H9 (cell line): ENCODE results near the gene ARHGEF12. TPM values are rescaled to one million over a fixed set of nuclear protein-coding genes. Genes with fewer than 3 reads are reported as not detected.
A peak's percentile ranks its signal among the peaks of the same experiment; 100 is the strongest.

Experiments
- DNase-seq: peaks from one replicate; pipeline ENCODE4 v3.0.0-alpha.2; 2017
- H2AFZ ChIP-seq: one replicate; pipeline ENCODE4 v1.6.1; 2013; ENCODE audit warnings: mild to moderate bottlenecking, low read length, control low read depth, moderate library complexity
- H2AK5ac ChIP-seq: 2 replicates; pipeline ENCODE4 v1.6.1; 2013; ENCODE audit warnings: low read length, control low read depth, mixed read lengths; ENCODE audit not compliant: insufficient read length
- H2BK120ac ChIP-seq: one replicate; pipeline ENCODE4 v1.6.1; 2013; ENCODE audit warnings: low read depth, mild to moderate bottlenecking, low read length, control low read depth, inconsistent platforms; ENCODE audit not compliant: poor library complexity, severe bottlenecking
- H2BK12ac ChIP-seq: 2 replicates; pipeline ENCODE4 v1.6.1; 2013; ENCODE audit warnings: low read length, control low read depth, mixed read lengths, low read depth; ENCODE audit not compliant: insufficient read length
- H2BK15ac ChIP-seq: 2 replicates; pipeline ENCODE4 v1.6.1; 2013; ENCODE audit warnings: low read depth, low read length, control low read depth
- H2BK20ac ChIP-seq: one replicate; pipeline ENCODE4 v1.6.1; 2013; ENCODE audit warnings: low read depth, mild to moderate bottlenecking, low read length, control low read depth, inconsistent platforms; ENCODE audit not compliant: poor library complexity, severe bottlenecking
- H2BK5ac ChIP-seq: 2 replicates; pipeline ENCODE4 v1.6.1; 2013; ENCODE audit warnings: low read length, control low read depth, mixed read lengths; ENCODE audit not compliant: insufficient read length
- H3K14ac ChIP-seq: 2 replicates; pipeline ENCODE4 v1.6.1; 2013; ENCODE audit warnings: low read length, control low read depth; ENCODE audit not compliant: insufficient read depth
- H3K18ac ChIP-seq: 2 replicates; pipeline ENCODE4 v1.6.1; 2013; ENCODE audit warnings: low read depth, mild to moderate bottlenecking, mixed read lengths, low read length, control low read depth; ENCODE audit not compliant: insufficient read length
- H3K23ac ChIP-seq: 2 replicates; pipeline ENCODE4 v1.6.1; 2013; ENCODE audit warnings: low read length, control low read depth, mixed read lengths, low read depth; ENCODE audit not compliant: insufficient read length
- H3K23me2 ChIP-seq: 2 replicates; pipeline ENCODE4 v1.6.1; 2013; ENCODE audit warnings: low read depth, mild to moderate bottlenecking, mixed read lengths, low read length, control low read depth; ENCODE audit not compliant: insufficient read length, poor library complexity, severe bottlenecking
- H3K27ac ChIP-seq: 2 replicates; pipeline ENCODE4 v1.5.1; 2013; ENCODE audit warnings: low read length, control low read depth, mixed read lengths, low read depth; ENCODE audit not compliant: insufficient read length
- H3K27me3 ChIP-seq: 2 replicates; pipeline ENCODE4 v1.6.1; 2013; ENCODE audit warnings: low read length, control low read depth, inconsistent platforms; ENCODE audit not compliant: insufficient read depth
- H3K4ac ChIP-seq: 2 replicates; pipeline ENCODE4 v1.6.1; 2013; ENCODE audit warnings: low read depth, mild to moderate bottlenecking, control low read depth, inconsistent platforms, low read length, moderate library complexity
- H3K4me1 ChIP-seq: 2 replicates; pipeline ENCODE4 v1.6.1; 2013; ENCODE audit warnings: low read length, control low read depth, inconsistent platforms; ENCODE audit not compliant: insufficient read depth
- H3K4me2 ChIP-seq: 2 replicates; pipeline ENCODE4 v1.6.1; 2013; ENCODE audit warnings: low read length, control low read depth, mixed read lengths; ENCODE audit not compliant: insufficient read length, insufficient read depth
- H3K56ac ChIP-seq: 2 replicates; pipeline ENCODE4 v1.6.1; 2013; ENCODE audit warnings: low read depth, mild to moderate bottlenecking, mixed read lengths, low read length, control low read depth; ENCODE audit not compliant: insufficient read length
- H3K79me1 ChIP-seq: 2 replicates; pipeline ENCODE4 v1.6.1; 2013; ENCODE audit warnings: low read depth, mild to moderate bottlenecking, moderate library complexity, low read length, control low read depth, inconsistent platforms; ENCODE audit not compliant: insufficient read depth, poor library complexity, severe bottlenecking
- H3K79me2 ChIP-seq: 2 replicates; pipeline ENCODE4 v1.6.1; 2013; ENCODE audit warnings: low read length, control low read depth, inconsistent platforms; ENCODE audit not compliant: insufficient read depth
- H3K9ac ChIP-seq: 2 replicates; pipeline ENCODE4 v1.6.1; 2013; ENCODE audit warnings: low read length, control low read depth, mixed read lengths; ENCODE audit not compliant: insufficient read length; ENCODE audit errors: extremely low read depth
- H3K9me3 ChIP-seq: one replicate; pipeline ENCODE4 v1.6.1; 2013; ENCODE audit warnings: low read depth, low read length, inconsistent platforms; ENCODE audit not compliant: control insufficient read depth
- H3T11ph ChIP-seq: one replicate; pipeline ENCODE4 v1.6.1; 2013; ENCODE audit warnings: mild to moderate bottlenecking, low read length, control low read depth, inconsistent platforms
- H4K20me1 ChIP-seq: one replicate; pipeline ENCODE4 v1.6.1; 2013; ENCODE audit not compliant: control insufficient read depth, insufficient read length, insufficient read depth
- H4K5ac ChIP-seq: 2 replicates; pipeline ENCODE4 v1.6.1; 2013; ENCODE audit warnings: low read depth, mild to moderate bottlenecking, mixed read lengths, low read length, control low read depth; ENCODE audit not compliant: insufficient read length
- H4K8ac ChIP-seq: replicated peaks from 2 replicates; pipeline ENCODE4 v1.6.1; 2013; ENCODE audit warnings: low read length, control low read depth, mixed read lengths, low read depth; ENCODE audit not compliant: insufficient read length
- H4K91ac ChIP-seq: 2 replicates; pipeline ENCODE4 v1.6.1; 2013; ENCODE audit warnings: low read depth, mild to moderate bottlenecking, moderate library complexity, mixed read lengths, low read length, control low read depth; ENCODE audit not compliant: insufficient read length
- H3K27ac Mint-ChIP-seq, 3 experiments: 2 replicates in 2 of 3; 3 replicates in 1 of 3; pipeline ENCODE4 v1.8.0; 2020 to 2021; ENCODE audit warnings: mixed read lengths in 3 of 3, mild to moderate bottlenecking in 1 of 3, moderate library complexity in 1 of 3
- H3K27me3 Mint-ChIP-seq: 2 replicates; pipeline ENCODE4 v1.8.0; 2021; ENCODE audit warnings: low read depth, mild to moderate bottlenecking, moderate library complexity, mixed read lengths
- H3K36me3 Mint-ChIP-seq, 3 experiments: 2 replicates in 2 of 3; 3 replicates in 1 of 3; pipeline ENCODE4 v1.8.0; 2020 to 2021; ENCODE audit warnings: low read depth in 3 of 3, mixed read lengths in 3 of 3; ENCODE audit not compliant: insufficient read depth in 1 of 3
- H3K4me1 Mint-ChIP-seq, 2 experiments: 2 replicates each; pipeline ENCODE4 v1.8.0; 2020; ENCODE audit warnings: mixed read lengths in 2 of 2
- H3K4me3 Mint-ChIP-seq, 2 experiments: 2 replicates in 1 of 2; 3 replicates in 1 of 2; pipeline ENCODE4 v1.8.0; 2020 to 2021; ENCODE audit warnings: mild to moderate bottlenecking in 2 of 2, mixed read lengths in 2 of 2, moderate library complexity in 1 of 2
- H3K9me3 Mint-ChIP-seq, 2 experiments: 2 replicates in 1 of 2; 3 replicates in 1 of 2; pipeline ENCODE4 v1.8.0; 2020; ENCODE audit warnings: mild to moderate bottlenecking in 2 of 2, mixed read lengths in 2 of 2, moderate library complexity in 1 of 2
- CTCF ChIP-seq: fragments of 200-600 bp; sonication (generic); conservative IDR thresholded peaks from 3 replicates; pipeline ENCODE4 v1.8.0; 2021; ENCODE audit warnings: antibody characterized with exemption, mild to moderate bottlenecking
- WGBS: extraction: QIAGEN DNeasy Blood & Tissue Kit; methylation state at CpG from one replicate; pipeline ENCODE4 v1.1.7; 2013; ENCODE audit warnings: missing lambda C conversion rate, low lambda C conversion rate, mixed read lengths; ENCODE audit not compliant: insufficient read length; ENCODE audit errors: extremely low coverage; 5-methylcytosine and 5-hydroxymethylcytosine counted together
- total RNA-seq: library from RNA; stranded (reverse); gene quantifications from 2 replicates; pipeline ENCODE4 v1.2.1, GENCODE V29; 2021

Gene ARHGEF12
- total RNA-seq, 1 experiment from 2014 or later: 27.0 TPM

GRCh38 chr11:120500414-120501071 is 164.3 kb downstream of the ARHGEF12 start:
- Histone ChIP-seq H3K4ac (no peak overlapping the region), H4K8ac (no peak overlapping the region), H3K23me2 (no peaks in the 10 kb centered on the region), H2BK120ac (no peak overlapping the region), H3K56ac (no peak overlapping the region), H4K5ac (no peak overlapping the region), H3K4me2 (no peak overlapping the region), H3K14ac (no peak overlapping the region), H2BK15ac (no peak overlapping the region), H2AK5ac (no peak overlapping the region), H3K9ac (no peak overlapping the region), H2BK12ac (no peak overlapping the region), H3K79me2 (no peaks in the 10 kb centered on the region), H3K27me3 (no peaks in the 10 kb centered on the region), H3K23ac (no peak overlapping the region), H3K4me1 (peaks cover 11% of the 10 kb centered on the region), H2AFZ (no peak overlapping the region), H2BK20ac (no peak overlapping the region), H2BK5ac (no peak overlapping the region), H4K20me1 (no peaks in the 10 kb centered on the region), H3K79me1 (no peaks in the 10 kb centered on the region), H3K27ac (no peak overlapping the region), H3K18ac (no peak overlapping the region), H3K9me3 (no peaks in the 10 kb centered on the region), H3T11ph (no peak overlapping the region), H4K91ac (no peak overlapping the region)
- H3K27me3 Mint-ChIP-seq: no peaks in the 10 kb centered on the region
- peak overlapping the region; percentile 72 to 84 (median 81); a peak in 3 of 7 replicates for H3K27ac Mint-ChIP-seq
- H3K36me3 Mint-ChIP-seq: no peaks in the 10 kb centered on the region
- H3K4me1 Mint-ChIP-seq: peaks cover 49 to 70% of the 10 kb centered on the region in 2 experiments
- WGBS: no CpG with 5 or more reads among the region's 14 CpGs
- peak; percentile 43 for DNase-seq
- H3K4me3 Mint-ChIP-seq: peak overlapping the region in 1 of 2 experiments; percentile 15; a peak in 1 of 5 replicates
- H3K9me3 Mint-ChIP-seq: no peaks in the 10 kb centered on the region
- no peak for TF ChIP-seq CTCF
